BE2C (cell line): ENCODE data around the gene ZSCAN20.

ENCODE experiments used
- DNase-seq: peaks from one replicate; pipeline ENCODE4 v3.0.0-alpha.2; 2020
- H3K27me3 ChIP-seq: fragments of 250-450 bp; sonication (Bioruptor Pico); 2 replicates; pipeline ENCODE4 v1.5.1; 2020; ENCODE audit warnings: mild to moderate bottlenecking
- H3K36me3 ChIP-seq: fragments of 250-450 bp; sonication (Bioruptor Pico); 2 replicates; pipeline ENCODE4 v1.5.1; 2020; ENCODE audit warnings: mild to moderate bottlenecking
- H3K4me1 ChIP-seq: fragments of 250-450 bp; sonication (Bioruptor Pico); 2 replicates; pipeline ENCODE4 v1.5.1; 2020
- H3K4me3 ChIP-seq: 2 replicates; pipeline ENCODE4 v1.5.1; 2011; ENCODE audit warnings: low read depth, low read length
- H3K9me3 ChIP-seq: fragments of 250-450 bp; sonication (Bioruptor Pico); 2 replicates; pipeline ENCODE4 v1.5.1; 2020
- CTCF ChIP-seq: IDR thresholded peaks from 2 replicates; pipeline ENCODE4 v1.5.1; 2012; ENCODE audit warnings: mild to moderate bottlenecking, low read depth, low read length

The ZSCAN20 gene

GRCh38 chr1:33468967-33469366, 3.5 kb upstream of the ZSCAN20 start:
- Histone ChIP-seq H3K9me3 (no peaks in the 10 kb centered on the region), H3K27me3 (no peaks in the 10 kb centered on the region), H3K36me3 (no peaks in the 10 kb centered on the region), H3K4me3 (no peak overlapping the region), H3K4me1 (peaks cover 3% of the 10 kb centered on the region; the same call in 1 of the 2 replicates)
- TF ChIP-seq CTCF: no peak
- DNase-seq: no peak

GRCh38 chr1:33469691-33470090, 2.8 kb upstream of the ZSCAN20 start:
- no peak for TF ChIP-seq CTCF
- H3K4me1 ChIP-seq: peaks cover 3% of the 10 kb centered on the region; the same call in 1 of the 2 replicates
- H3K27me3 ChIP-seq: no peaks in the 10 kb centered on the region
- no peak for DNase-seq
- no peaks in the 10 kb centered on the region for H3K36me3 ChIP-seq
- no peak overlapping the region for H3K4me3 ChIP-seq
- H3K9me3 ChIP-seq: no peaks in the 10 kb centered on the region

- H3K4me3 ChIP-seq: no peak overlapping the region
- TF ChIP-seq CTCF: peak; percentile 74
- peak; percentile 65 for DNase-seq
- peaks cover 3% of the 10 kb centered on the region; the same call in 1 of the 2 replicates for H3K4me1 ChIP-seq
- H3K27me3 ChIP-seq: no peaks in the 10 kb centered on the region
- H3K9me3 ChIP-seq: no peaks in the 10 kb centered on the region
- H3K36me3 ChIP-seq: no peaks in the 10 kb centered on the region
Observed at GRCh38 chr1:33470495-33471012, 1.9 kb upstream of the ZSCAN20 start.

GRCh38 chr1:33471416-33471815, 1.0 kb upstream of the ZSCAN20 start:
- Histone ChIP-seq H3K27me3 (no peaks in the 10 kb centered on the region), H3K9me3 (no peaks in the 10 kb centered on the region), H3K4me1 (peaks cover 3% of the 10 kb centered on the region; the same call in 1 of the 2 replicates), H3K4me3 (no peak overlapping the region), H3K36me3 (no peaks in the 10 kb centered on the region)
- no peak for DNase-seq
- TF ChIP-seq CTCF: no peak

GRCh38 chr1:33473900-33474299, 1.5 kb downstream of the ZSCAN20 start:
- peaks cover 3% of the 10 kb centered on the region; the same call in 1 of the 2 replicates for H3K4me1 ChIP-seq
- no peak for TF ChIP-seq CTCF
- no peak overlapping the region for H3K4me3 ChIP-seq
- no peaks in the 10 kb centered on the region for H3K36me3 ChIP-seq
- no peaks in the 10 kb centered on the region for H3K27me3 ChIP-seq
- H3K9me3 ChIP-seq: no peaks in the 10 kb centered on the region
- no peak for DNase-seq

GRCh38 chr1:33477451-33477850, 5.0 kb downstream of the ZSCAN20 start:
- no peaks in the 10 kb centered on the region for H3K4me1 ChIP-seq
- no peak for TF ChIP-seq CTCF
- H3K36me3 ChIP-seq: no peaks in the 10 kb centered on the region
- H3K27me3 ChIP-seq: no peaks in the 10 kb centered on the region
- no peak for DNase-seq
- H3K4me3 ChIP-seq: no peak overlapping the region
- no peaks in the 10 kb centered on the region for H3K9me3 ChIP-seq
